Endothelial cell of umbilical vein (primary cell): Measurements from ENCODE around the gene ACTN1. TPM values are rescaled to one million over a fixed set of nuclear protein-coding genes. Genes with fewer than 3 reads are reported as not detected.

Source experiments
- BruUV-seq: library from RNA; stranded (reverse); fragments of 400-500 nt; replicated peaks from 2 replicates; lab custom pipeline; 2021; lab: Mats Ljungman, UMichigan
- CTCF ChIA-PET: fragments of 300-600, 350-600 bp; sonication (Branson Sonifier 250); formaldehyde crosslinking; loops from one replicate; lab custom pipeline; 2021; ENCODE audit warnings: antibody characterized with exemption, inconsistent platforms; lab: Charles Lee
- POLR2A ChIA-PET: fragments of 300-600, 350-600 bp; sonication (Branson Sonifier 250); formaldehyde crosslinking; loops from one replicate; lab custom pipeline; 2021; ENCODE audit warnings: antibody characterized with exemption, inconsistent platforms; lab: Charles Lee
- DNase-seq: peaks from one replicate; pipeline ENCODE4 v3.0.0-alpha.2; 2011; ENCODE audit warnings: low read depth, low spot score
- FAIRE-seq: peaks from 2 replicates; lab custom pipeline; 2011; peaks lifted over from hg19 to GRCh38; lab: Jason Lieb, UNC
- H2AFZ ChIP-seq: 2 replicates; pipeline ENCODE4 v1.6.0; 2012; ENCODE audit warnings: low read depth, low read length, control low read depth, inconsistent platforms
- H3K27ac ChIP-seq: 2 replicates; pipeline ENCODE4 v1.5.1; 2011; ENCODE audit warnings: low read depth, mild to moderate bottlenecking, control low read depth, low read length, moderate library complexity; ENCODE audit not compliant: insufficient read depth
- H3K27me3 ChIP-seq, 2 experiments: 2 replicates each; pipeline versions ENCODE4 v1.6.0 to v1.6.1; 2011; ENCODE audit warnings: low read length in 2 of 2, mixed read lengths in 1 of 2; ENCODE audit not compliant: control insufficient read depth in 2 of 2, insufficient read depth in 2 of 2
- H3K36me3 ChIP-seq, 2 experiments: 2 replicates in 1 of 2; 3 replicates in 1 of 2; pipeline ENCODE4 v1.5.1; 2011; ENCODE audit warnings: low read length in 2 of 2, mild to moderate bottlenecking in 1 of 2, moderate library complexity in 1 of 2; ENCODE audit not compliant: control insufficient read depth in 2 of 2, insufficient read depth in 2 of 2; ENCODE audit errors: extremely low read depth in 1 of 2
- H3K4me1 ChIP-seq: 3 replicates; pipeline ENCODE4 v1.5.1; 2011; ENCODE audit warnings: mild to moderate bottlenecking, low read length; ENCODE audit not compliant: control insufficient read depth, insufficient read depth; ENCODE audit errors: extremely low read depth
- H3K4me2 ChIP-seq: 2 replicates; pipeline ENCODE4 v1.6.1; 2011; ENCODE audit warnings: low read length, control low read depth, mixed read lengths; ENCODE audit not compliant: insufficient read depth
- H3K4me3 ChIP-seq, 3 experiments: fragments of 200-600 bp in 1 of 3; sonication (generic), shearing (Covaris generic) in 1 of 3; replicated peaks in 1 of 3; 2 replicates each; pipeline ENCODE4 v1.5.1; 2011 to 2016; ENCODE audit warnings: control low read depth in 3 of 3, low read length in 3 of 3, mild to moderate bottlenecking in 2 of 3, inconsistent platforms in 1 of 3, low read depth in 1 of 3, moderate library complexity in 1 of 3; ENCODE audit not compliant: insufficient read depth in 1 of 3
- H3K79me2 ChIP-seq: 2 replicates; pipeline ENCODE4 v1.6.0; 2012; ENCODE audit warnings: low read length, inconsistent platforms; ENCODE audit not compliant: control insufficient read depth, insufficient read depth
- H3K9ac ChIP-seq: replicated peaks from 2 replicates; pipeline ENCODE3; 2011; ENCODE audit warnings: low read length, control low read depth; ENCODE audit not compliant: insufficient read depth; ENCODE audit errors: extremely low read depth
- H3K9me1 ChIP-seq: replicated peaks from 3 replicates; pipeline ENCODE4 v1.6.0; 2011; ENCODE audit warnings: mild to moderate bottlenecking, low read length; ENCODE audit not compliant: control insufficient read depth, insufficient read depth; ENCODE audit errors: extremely low read depth
- H3K9me3 ChIP-seq: replicated peaks from 2 replicates; pipeline ENCODE4 v1.5.1; 2012; ENCODE audit warnings: low read length, inconsistent platforms; ENCODE audit not compliant: control insufficient read depth, insufficient read depth
- H4K20me1 ChIP-seq: replicated peaks from 2 replicates; pipeline ENCODE3; 2011; ENCODE audit warnings: mild to moderate bottlenecking, low read length; ENCODE audit not compliant: control insufficient read depth, insufficient read depth; ENCODE audit errors: extremely low read depth
- EZH2 ChIP-seq: IDR thresholded peaks from 2 replicates; pipeline ENCODE4 v1.6.1; 2012; ENCODE audit warnings: borderline replicate concordance, low read depth, mild to moderate bottlenecking, moderate library complexity, low read length, inconsistent platforms; ENCODE audit not compliant: severe bottlenecking
- FOS ChIP-seq: IDR thresholded peaks from 2 replicates; pipeline ENCODE4 v1.6.1; 2011; ENCODE audit warnings: mild to moderate bottlenecking, low read length, moderate library complexity, borderline replicate concordance; ENCODE audit not compliant: insufficient read depth
- GATA2 ChIP-seq: IDR thresholded peaks from 2 replicates; pipeline ENCODE4 v1.7.0; 2011; ENCODE audit warnings: low read depth, mild to moderate bottlenecking, moderate library complexity, mixed read lengths, low read length; ENCODE audit not compliant: insufficient read length, insufficient read depth
- JUN ChIP-seq: IDR thresholded peaks from 2 replicates; pipeline ENCODE4 v1.6.1; 2011; ENCODE audit warnings: borderline replicate concordance, low read depth; ENCODE audit not compliant: insufficient read length, insufficient read depth
- MYC ChIP-seq: IDR thresholded peaks from one replicate; pipeline ENCODE4 v1.6.1; 2011; ENCODE audit warnings: mild to moderate bottlenecking, low read depth, low read length
- POLR2A ChIP-seq: IDR thresholded peaks from 2 replicates; pipeline ENCODE4 v1.6.1; 2012; ENCODE audit warnings: low read depth, mild to moderate bottlenecking, control low read depth, low read length
- POLR2AphosphoS5 ChIP-seq: IDR thresholded peaks from 2 replicates; pipeline ENCODE4 v1.6.1; 2012; ENCODE audit warnings: low read depth, mild to moderate bottlenecking, control low read depth, low read length, moderate library complexity; ENCODE audit not compliant: insufficient read depth
- dilution Hi-C: fragments of 300-500 bp; cut with MboI; formaldehyde crosslinking; loops from one replicate; pipeline ENCODE4 v1.15.0; 2019; ENCODE audit warnings: low sequenced_read_pairs; ENCODE audit not compliant: extremely low pct_ligation_motif_present
- intact Hi-C: fragments of 100-400 bp; cut with micrococcal nuclease; formaldehyde crosslinking; loops from one replicate; pipeline ENCODE4 v1.10.0; 2022
- polyA plus RNA-seq, 4 experiments: library from polyadenylated mRNA; depleted of rRNA in 3 of 4; stranded (reverse) in 3 of 4; unstranded in 1 of 4; fragments of >200 nt; gene quantifications; 2 replicates each; pipeline versions ENCODE4 v1.2.1 to v1.2.3, GENCODE V29; 2011 to 2012; ENCODE audit warnings: missing spikeins in 1 of 4
- total RNA-seq: library from RNA; stranded (reverse); gene quantifications from 2 replicates; pipeline ENCODE4 v1.2.3, GENCODE V29; 2021
- TF ChIP-seq, protein P1 (sequence below): IDR thresholded peaks from 2 replicates; pipeline ENCODE4 v1.6.1; 2011; ENCODE audit not compliant: insufficient read depth, insufficient read length
- TF ChIP-seq, protein P2 (sequence below), 2 donors: IDR thresholded peaks; 1 replicate in 1 of 2; 2 replicates in 1 of 2; pipeline ENCODE4 v1.5.1; 2011; ENCODE audit warnings: low read length in 2 of 2, mild to moderate bottlenecking in 2 of 2, moderate library complexity in 2 of 2, control low read depth in 1 of 2, inconsistent platforms in 1 of 2, low read depth in 1 of 2; ENCODE audit not compliant: insufficient read depth in 1 of 2; ENCODE audit errors: extremely low read depth in 1 of 2

The ACTN1 gene
- total and polyA plus RNA-seq, 2 donors (not counting 3 experiments of a cell fraction or from before 2014, with no cell fraction given): 442 to 463 TPM

DNA sequence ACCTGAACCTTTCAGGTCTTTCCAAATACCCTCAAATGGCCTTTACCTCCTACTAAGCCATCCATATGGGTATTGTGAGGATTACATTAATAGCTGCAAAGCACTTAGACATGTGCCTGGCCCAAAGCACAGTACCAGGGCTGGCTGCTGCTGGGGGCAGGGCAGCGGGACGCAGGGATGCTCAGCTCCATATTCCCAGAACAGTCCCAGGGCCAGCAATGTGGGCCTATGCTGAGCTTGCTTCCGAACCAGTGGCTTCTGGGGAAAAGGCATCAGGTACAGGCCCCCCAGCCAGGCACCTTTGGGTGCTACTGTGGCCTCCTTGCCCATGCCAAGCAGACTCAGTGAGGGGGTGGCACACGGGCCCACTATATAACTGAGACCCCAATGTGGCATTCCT lies 10.4 kb downstream of the ACTN1 start:
- H3K27ac ChIP-seq: peak overlapping the region; percentile 22
- peak overlapping the region in 1 of 3 experiments; percentile 20 for H3K4me3 ChIP-seq
- H3K9me1 ChIP-seq: no peaks in the 10 kb centered on the region
- no peaks in the 10 kb centered on the region for H3K27me3 ChIP-seq
- POLR2A ChIA-PET: interaction anchor here (0.9 to 1.8 kb wide), 4 partner anchors 11 to 111 kb away, joined by 3 to 7 read pairs (median 4); partner anchors contain the start of gene ACTN1
- TF ChIP-seq GATA2: no peak
- no peak for TF ChIP-seq FOS
- TF ChIP-seq POLR2A: no peak
- no peak for TF ChIP-seq JUN
- no peak for TF ChIP-seq EZH2
- no peak for TF ChIP-seq MYC
- TF ChIP-seq, protein P1, sequence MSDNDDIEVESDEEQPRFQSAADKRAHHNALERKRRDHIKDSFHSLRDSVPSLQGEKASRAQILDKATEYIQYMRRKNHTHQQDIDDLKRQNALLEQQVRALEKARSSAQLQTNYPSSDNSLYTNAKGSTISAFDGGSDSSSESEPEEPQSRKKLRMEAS: no peak
- TF ChIP-seq, protein P2, sequence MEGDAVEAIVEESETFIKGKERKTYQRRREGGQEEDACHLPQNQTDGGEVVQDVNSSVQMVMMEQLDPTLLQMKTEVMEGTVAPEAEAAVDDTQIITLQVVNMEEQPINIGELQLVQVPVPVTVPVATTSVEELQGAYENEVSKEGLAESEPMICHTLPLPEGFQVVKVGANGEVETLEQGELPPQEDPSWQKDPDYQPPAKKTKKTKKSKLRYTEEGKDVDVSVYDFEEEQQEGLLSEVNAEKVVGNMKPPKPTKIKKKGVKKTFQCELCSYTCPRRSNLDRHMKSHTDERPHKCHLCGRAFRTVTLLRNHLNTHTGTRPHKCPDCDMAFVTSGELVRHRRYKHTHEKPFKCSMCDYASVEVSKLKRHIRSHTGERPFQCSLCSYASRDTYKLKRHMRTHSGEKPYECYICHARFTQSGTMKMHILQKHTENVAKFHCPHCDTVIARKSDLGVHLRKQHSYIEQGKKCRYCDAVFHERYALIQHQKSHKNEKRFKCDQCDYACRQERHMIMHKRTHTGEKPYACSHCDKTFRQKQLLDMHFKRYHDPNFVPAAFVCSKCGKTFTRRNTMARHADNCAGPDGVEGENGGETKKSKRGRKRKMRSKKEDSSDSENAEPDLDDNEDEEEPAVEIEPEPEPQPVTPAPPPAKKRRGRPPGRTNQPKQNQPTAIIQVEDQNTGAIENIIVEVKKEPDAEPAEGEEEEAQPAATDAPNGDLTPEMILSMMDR (IDR thresholded peaks at IDR 0.05; ENCODE audit: extremely low read depth in 1 of 2, insufficient read depth in 1 of 2, low read depth in 1 of 2, low read length in 2 of 2): no peak
- TF ChIP-seq POLR2AphosphoS5: no peak
- CTCF ChIA-PET: interaction anchor here (0.8 to 2.2 kb wide), 14 partner anchors 9 to 134 kb away, joined by 3 to 15 read pairs (median 5); no protein-coding TSS in a partner anchor
- peaks cover 8 to 23% of the 10 kb centered on the region in 2 experiments for H3K36me3 ChIP-seq
- H3K9me3 ChIP-seq: no peaks in the 10 kb centered on the region
- peaks cover 70% of the 10 kb centered on the region for H3K4me1 ChIP-seq
- intact Hi-C loops (loop anchor here (1.0 to 2.0 kb wide), 3 partner anchors 10 to 58 kb away; partner anchors contain the start of gene ACTN1), dilution Hi-C loops (no loop called here)
- peaks cover 100% of the 10 kb centered on the region for H3K79me2 ChIP-seq
- no peak overlapping the region for H2AFZ ChIP-seq
- peak overlapping the region; percentile 39 for H3K4me2 ChIP-seq
- DNase-seq: no peak
- H4K20me1 ChIP-seq: no peaks in the 10 kb centered on the region
- no peak overlapping the region for H3K9ac ChIP-seq
- BruUV-seq: no TSS peak
- FAIRE-seq: peak; percentile 40
